Activated naive CD8-positive, alpha-beta T cell treated with anti-CD3 and anti-CD28 coated beads, Interleukin-2, amount 50 U/mL, for 16 hours (primary cell): ENCODE results near the gene CAMTA1.

Experiments
- DNase-seq: peaks from one replicate; pipeline ENCODE4 v3.0.0-alpha.2; 2020; ENCODE audit warnings: low read depth, low spot score

The CAMTA1 gene

GRCh38 chr1:7447736-7448135 is 662.5 kb downstream of the CAMTA1 start:
- no peak for DNase-seq

GRCh38 chr1:7448986-7449385 is 663.7 kb downstream of the CAMTA1 start:
- DNase-seq = no peak

- DNase-seq = no peak
These were observed 664.5 kb downstream of the CAMTA1 start for GRCh38 chr1:7449750-7450149.

- DNase-seq = no peak
These were observed 665.6 kb downstream of the CAMTA1 start for GRCh38 chr1:7450838-7451237.

GRCh38 chr1:7453038-7453437 is 667.8 kb downstream of the CAMTA1 start:
- DNase-seq = no peak

- DNase-seq = no peak
These were observed 669.0 kb downstream of the CAMTA1 start for GRCh38 chr1:7454052-7454815.

- no peak for DNase-seq
These were observed 669.9 kb downstream of the CAMTA1 start for GRCh38 chr1:7454895-7455784.

- no peak for DNase-seq
These were observed 670.8 kb downstream of the CAMTA1 start for GRCh38 chr1:7455796-7456721.

GRCh38 chr1:7456722-7457082 is 671.4 kb downstream of the CAMTA1 start:
- DNase-seq = no peak

GRCh38 chr1:7457811-7458210 is 672.6 kb downstream of the CAMTA1 start:
- no peak for DNase-seq

GRCh38 chr1:7458946-7459345 is 673.7 kb downstream of the CAMTA1 start:
- no peak for DNase-seq

GRCh38 chr1:7459914-7460313 is 674.7 kb downstream of the CAMTA1 start:
- DNase-seq = no peak

- no peak for DNase-seq
These were observed 675.6 kb downstream of the CAMTA1 start for GRCh38 chr1:7460807-7461206.

GRCh38 chr1:7462617-7463016 is 677.4 kb downstream of the CAMTA1 start:
- no peak for DNase-seq

- no peak for DNase-seq
These were observed 678.3 kb downstream of the CAMTA1 start for GRCh38 chr1:7463526-7463925.

GRCh38 chr1:7464736-7465135 is 679.5 kb downstream of the CAMTA1 start:
- no peak for DNase-seq

- DNase-seq = no peak
These were observed 682.4 kb downstream of the CAMTA1 start for GRCh38 chr1:7467476-7468175.

- DNase-seq = no peak
These were observed 683.0 kb downstream of the CAMTA1 start for GRCh38 chr1:7468248-7468647.

- no peak for DNase-seq
These were observed 684.1 kb downstream of the CAMTA1 start for GRCh38 chr1:7469255-7469938.

- no peak for DNase-seq
These were observed 685.8 kb downstream of the CAMTA1 start for GRCh38 chr1:7470904-7471638.
